ENCODE data around the gene PRRC2A.

Gene PRRC2A

GRCh38 chr6:31622684-31623091, 2.2 kb downstream of the PRRC2A start:
- no peak for DNase-seq (ENCODE audit: extremely low read depth in 1 of 2, low read depth in 1 of 2)

GRCh38 chr6:31624070-31624469, 3.6 kb downstream of the PRRC2A start:
- no peak for DNase-seq (ENCODE audit: extremely low read depth in 1 of 2, low read depth in 1 of 2)

GRCh38 chr6:31626952-31627351, 6.4 kb downstream of the PRRC2A start:
- no peak for DNase-seq (ENCODE audit: extremely low read depth in 1 of 2, low read depth in 1 of 2)

- DNase-seq (ENCODE audit: extremely low read depth in 1 of 2, low read depth in 1 of 2): no peak
Observed at GRCh38 chr6:31627690-31628287, 7.3 kb downstream of the PRRC2A start.

GRCh38 chr6:31629014-31629413, 8.5 kb downstream of the PRRC2A start:
- no peak for DNase-seq (ENCODE audit: extremely low read depth in 1 of 2, low read depth in 1 of 2)

GRCh38 chr6:31630177-31630934, 9.8 kb downstream of the PRRC2A start:
- DNase-seq (ENCODE audit: extremely low read depth in 1 of 2, low read depth in 1 of 2): no peak

- DNase-seq (ENCODE audit: extremely low read depth in 1 of 2, low read depth in 1 of 2): no peak
Observed at GRCh38 chr6:31631209-31631608, 10.7 kb downstream of the PRRC2A start.

GRCh38 chr6:31631681-31632278, 11.3 kb downstream of the PRRC2A start:
- no peak for DNase-seq (ENCODE audit: extremely low read depth in 1 of 2, low read depth in 1 of 2)

GRCh38 chr6:31632279-31632946, 11.9 kb downstream of the PRRC2A start:
- DNase-seq (ENCODE audit: extremely low read depth in 1 of 2, low read depth in 1 of 2): no peak

- DNase-seq (ENCODE audit: extremely low read depth in 1 of 2, low read depth in 1 of 2): no peak
Observed at GRCh38 chr6:31633447-31633846, 12.9 kb downstream of the PRRC2A start.

- no peak for DNase-seq (ENCODE audit: extremely low read depth in 1 of 2, low read depth in 1 of 2)
Observed at GRCh38 chr6:31634131-31634530, 13.6 kb downstream of the PRRC2A start.

GRCh38 chr6:31634969-31635575, 14.6 kb downstream of the PRRC2A start:
- no peak for DNase-seq (ENCODE audit: extremely low read depth in 1 of 2, low read depth in 1 of 2)

GRCh38 chr6:31636698-31637596, 16.4 kb downstream of the PRRC2A start:
- no peak for DNase-seq (ENCODE audit: extremely low read depth in 1 of 2, low read depth in 1 of 2)

GRCh38 chr6:31639043-31639442, 18.5 kb downstream of the PRRC2A start:
- DNase-seq (ENCODE audit: extremely low read depth in 1 of 2, low read depth in 1 of 2): no peak

- no peak for DNase-seq (ENCODE audit: extremely low read depth in 1 of 2, low read depth in 1 of 2)
Observed at GRCh38 chr6:31639449-31639861, 18.9 kb downstream of the PRRC2A start.

GRCh38 chr6:31640612-31641011, 20.1 kb downstream of the PRRC2A start:
- no peak for DNase-seq (ENCODE audit: extremely low read depth in 1 of 2, low read depth in 1 of 2)

GRCh38 chr6:31641370-31641769, 20.9 kb downstream of the PRRC2A start:
- DNase-seq (ENCODE audit: extremely low read depth in 1 of 2, low read depth in 1 of 2): no peak

- no peak for DNase-seq (ENCODE audit: extremely low read depth in 1 of 2, low read depth in 1 of 2)
Observed at GRCh38 chr6:31642798-31643570, 22.5 kb downstream of the PRRC2A start.

- DNase-seq (ENCODE audit: extremely low read depth in 1 of 2, low read depth in 1 of 2): no peak
Observed at GRCh38 chr6:31643818-31644454, 23.4 kb downstream of the PRRC2A start.

Data from stimulated activated CD8-positive, alpha-beta memory T cell treated with anti-CD3 and anti-CD28 coated beads, Interleukin-7, amount 100 ng/mL, for 48 hours (primary cell).